ENCODE results near the gene RCVRN. TPM values are rescaled to one million over a fixed set of nuclear protein-coding genes. Genes with fewer than 3 reads are reported as not detected.
"Not testable (repeated sequence)": the region's sequence is repeated elsewhere in the genome, so short reads cannot be mapped to it uniquely, and the experiment has no call there.

The RCVRN gene
- total RNA-seq, 1 donor from 2014 or later: not detected

- DNase-seq (ENCODE audit: low spot score in 2 of 2): no peak
- no peaks in the 10 kb centered on the region for H3K27me3 ChIP-seq
- no peak overlapping the region for H3K4me3 ChIP-seq
- no peaks in the 10 kb centered on the region for H3K4me1 ChIP-seq
- intact Hi-C loops (cut with DNase I): no loop called here
- no peak for TF ChIP-seq CTCF (IDR thresholded peaks at IDR 0.05)
- H3K27ac ChIP-seq: no peak overlapping the region
- H3K36me3 ChIP-seq: no peaks in the 10 kb centered on the region
- H3K9me3 ChIP-seq: no peaks in the 10 kb centered on the region
These were observed 17.2 kb upstream of the RCVRN start for GRCh38 chr17:9922012-9922848.

- H3K4me3 ChIP-seq; H3K9me3 ChIP-seq; H3K36me3 ChIP-seq; H3K4me1 ChIP-seq; H3K27me3 ChIP-seq; H3K27ac ChIP-seq; DNase-seq (ENCODE audit: low spot score in 2 of 2); intact Hi-C loops (cut with DNase I): not testable (repeated sequence)
These were observed 16.1 kb upstream of the RCVRN start for GRCh38 chr17:9921216-9921615.

- Histone ChIP-seq H3K27ac (no peak overlapping the region), H3K36me3 (no peaks in the 10 kb centered on the region), H3K4me3 (no peak overlapping the region), H3K4me1 (no peaks in the 10 kb centered on the region), H3K27me3 (no peaks in the 10 kb centered on the region), H3K9me3 (no peaks in the 10 kb centered on the region)
- TF ChIP-seq CTCF (IDR thresholded peaks at IDR 0.05): no peak
- no peak for DNase-seq (ENCODE audit: low spot score in 2 of 2)
- intact Hi-C loops (cut with DNase I): no loop called here
These were observed 13.8 kb upstream of the RCVRN start for GRCh38 chr17:9918804-9919352.

GRCh38 chr17:9918352-9918751 lies 13.3 kb upstream of the RCVRN start:
- H3K27me3 ChIP-seq: no peaks in the 10 kb centered on the region
- intact Hi-C loops (cut with DNase I): no loop called here
- no peaks in the 10 kb centered on the region for H3K4me1 ChIP-seq
- no peaks in the 10 kb centered on the region for H3K36me3 ChIP-seq
- no peak overlapping the region for H3K4me3 ChIP-seq
- H3K27ac ChIP-seq: no peak overlapping the region
- no peak for TF ChIP-seq CTCF (IDR thresholded peaks at IDR 0.05)
- DNase-seq (ENCODE audit: low spot score in 2 of 2): no peak
- H3K9me3 ChIP-seq: no peaks in the 10 kb centered on the region

- Histone ChIP-seq H3K36me3 (no peaks in the 10 kb centered on the region), H3K9me3 (no peaks in the 10 kb centered on the region), H3K27me3 (no peaks in the 10 kb centered on the region), H3K27ac (no peak overlapping the region), H3K4me3 (no peak overlapping the region), H3K4me1 (no peaks in the 10 kb centered on the region)
- TF ChIP-seq CTCF (IDR thresholded peaks at IDR 0.05): no peak
- intact Hi-C loops (cut with DNase I): no loop called here
- no peak for DNase-seq (ENCODE audit: low spot score in 2 of 2)
These were observed 12.7 kb upstream of the RCVRN start for GRCh38 chr17:9917801-9918200.

GRCh38 chr17:9917131-9917530 lies 12.1 kb upstream of the RCVRN start:
- Histone ChIP-seq H3K27me3 (no peaks in the 10 kb centered on the region), H3K9me3 (no peaks in the 10 kb centered on the region), H3K27ac (no peak overlapping the region), H3K4me3 (no peak overlapping the region), H3K36me3 (no peaks in the 10 kb centered on the region), H3K4me1 (no peaks in the 10 kb centered on the region)
- intact Hi-C loops (cut with DNase I): no loop called here
- DNase-seq (ENCODE audit: low spot score in 2 of 2): no peak
- TF ChIP-seq CTCF (IDR thresholded peaks at IDR 0.05): no peak
